PC-3 (cell line): ENCODE results near the gene OGT. TPM values are rescaled to one million over a fixed set of nuclear protein-coding genes. Genes with fewer than 3 reads are reported as not detected.

Source experiments
- ATAC-seq: fragments of 200-7000 bp; cut with Tn5 transposase; 2 replicates; pipeline ENCODE4 v1.9.1; 2020; ENCODE audit warnings: mild to moderate bottlenecking, moderate library complexity
- BruUV-seq: library from RNA; stranded (reverse); fragments of 400-500 nt; replicated peaks from 2 replicates; lab custom pipeline; 2021; lab: Mats Ljungman, UMichigan
- CTCF ChIA-PET: fragments of 300-600 bp; sonication (Branson Sonifier 250); formaldehyde crosslinking; loops from one replicate; lab custom pipeline; 2022; ENCODE audit warnings: antibody characterized with exemption; lab: Charles Lee
- POLR2A ChIA-PET: fragments of 300-600 bp; sonication (Branson Sonifier 250); formaldehyde crosslinking; loops from one replicate; lab custom pipeline; 2022; ENCODE audit warnings: antibody characterized with exemption; ENCODE audit not compliant: unreplicated experiment; lab: Charles Lee
- DNase-seq: peaks from one replicate; pipeline ENCODE4 v3.0.0-alpha.2; 2015
- H2AFZ ChIP-seq: fragments of 300-600 bp; sonication (generic); 2 replicates; pipeline ENCODE4 v1.6.0; 2016; ENCODE audit warnings: antibody characterized with exemption, low read length
- H3F3A ChIP-seq: fragments of 300-600 bp; sonication (generic); one replicate; pipeline ENCODE4 v1.6.0; 2017; ENCODE audit warnings: antibody characterized with exemption, low read length, control low read depth, mild to moderate bottlenecking; ENCODE audit not compliant: unreplicated experiment
- H3K27ac ChIP-seq: fragments of 300-600 bp; sonication (generic); 2 replicates; pipeline ENCODE4 v1.5.1; 2016; ENCODE audit warnings: mild to moderate bottlenecking, low read length
- H3K27me3 ChIP-seq: fragments of 300-600 bp; sonication (generic); 2 replicates; pipeline ENCODE4 v1.6.1; 2016; ENCODE audit warnings: low read length, mixed read lengths
- H3K36me3 ChIP-seq: fragments of 300-600 bp; sonication (generic); 2 replicates; pipeline ENCODE4 v1.6.1; 2016; ENCODE audit warnings: low read depth, mixed run types, low read length, mixed read lengths
- H3K4me1 ChIP-seq: fragments of 300-600 bp; sonication (generic); 2 replicates; pipeline ENCODE4 v1.5.1; 2016; ENCODE audit warnings: low read length; ENCODE audit not compliant: insufficient read depth
- H3K4me2 ChIP-seq: fragments of 300-600 bp; sonication (generic); 2 replicates; pipeline ENCODE4 v1.6.0; 2016; ENCODE audit warnings: low read length
- H3K4me3 ChIP-seq: fragments of 300-600 bp; sonication (generic); 2 replicates; pipeline ENCODE4 v1.5.1; 2016; ENCODE audit warnings: mild to moderate bottlenecking, low read length, mixed read lengths
- H3K79me2 ChIP-seq: fragments of 300-600 bp; sonication (generic); 2 replicates; pipeline ENCODE4 v1.6.1; 2017; ENCODE audit warnings: low read length, mixed read lengths
- H3K9ac ChIP-seq: fragments of 300-600 bp; sonication (generic); 2 replicates; pipeline ENCODE4 v1.6.0; 2016; ENCODE audit warnings: mild to moderate bottlenecking, low read length
- H3K9me2 ChIP-seq: fragments of 300-600 bp; sonication (generic); replicated peaks from 2 replicates; pipeline ENCODE4 v1.6.1; 2016; ENCODE audit warnings: mixed run types, low read length, mixed read lengths
- H3K9me3 ChIP-seq: fragments of 300-600 bp; sonication (generic); 2 replicates; pipeline ENCODE4 v1.6.1; 2016; ENCODE audit warnings: low read length, mixed read lengths
- H4K20me1 ChIP-seq: fragments of 300-600 bp; sonication (generic); 2 replicates; pipeline ENCODE4 v1.6.1; 2016; ENCODE audit warnings: low read length, mixed read lengths
- CTCF ChIP-seq: fragments of 300-600 bp; sonication (generic); conservative IDR thresholded peaks from 2 replicates; pipeline ENCODE4 v1.5.1; 2017; ENCODE audit warnings: antibody characterized with exemption, low read depth, mild to moderate bottlenecking, low read length
- EZH2 ChIP-seq: fragments of 300-600 bp; sonication (generic); IDR thresholded peaks from one replicate; pipeline ENCODE4 v1.6.1; 2017; ENCODE audit warnings: antibody characterized with exemption, mild to moderate bottlenecking, low read length; ENCODE audit not compliant: unreplicated experiment
- EZH2phosphoT487 ChIP-seq: fragments of 300-600 bp; sonication (generic); IDR thresholded peaks from 2 replicates; pipeline ENCODE4 v1.6.1; 2018; ENCODE audit warnings: mild to moderate bottlenecking, antibody characterized with exemption, low read length, borderline replicate concordance
- intact Hi-C: fragments of 100-400 bp; cut with micrococcal nuclease; formaldehyde crosslinking; loops from 2 replicates; pipeline ENCODE4 v1.9.0; 2023
- total RNA-seq: library from RNA; depleted of rRNA; stranded (reverse); fragments of >200 nt; gene quantifications from 2 replicates; pipeline ENCODE4 v1.2.3, GENCODE V29; 2014

OGT gene
- total RNA-seq, 1 experiment from 2014 or later = 99.8 TPM

- H3K9me2 ChIP-seq = no peaks in the 10 kb centered on the region
- POLR2A ChIA-PET = no interaction called here
- H3F3A ChIP-seq = peaks cover 11% of the 10 kb centered on the region
- H3K9me3 ChIP-seq = no peaks in the 10 kb centered on the region
- H3K36me3 ChIP-seq = peaks cover 64% of the 10 kb centered on the region
- H4K20me1 ChIP-seq = peaks cover 46% of the 10 kb centered on the region
- no peak overlapping the region for H3K27ac ChIP-seq
- TF ChIP-seq CTCF (no peak), EZH2phosphoT487 (no peak), EZH2 (no peak)
- no peak overlapping the region for H3K4me3 ChIP-seq
- CTCF ChIA-PET = no interaction called here
- ATAC-seq (no peak), DNase-seq (no peak)
- intact Hi-C loops = no loop called here
- no peak overlapping the region for H3K9ac ChIP-seq
- no peak overlapping the region for H2AFZ ChIP-seq
- H3K27me3 ChIP-seq = no peaks in the 10 kb centered on the region
- peaks cover 21% of the 10 kb centered on the region for H3K4me1 ChIP-seq
- BruUV-seq = no TSS peak
- no peak overlapping the region for H3K4me2 ChIP-seq
- H3K79me2 ChIP-seq = peaks cover 79% of the 10 kb centered on the region
These were observed 14.0 kb downstream of the OGT start for GRCh38 chrX:71546879-71547278.

GRCh38 chrX:71547339-71547738 lies 14.4 kb downstream of the OGT start:
- peaks cover 75% of the 10 kb centered on the region for H3K79me2 ChIP-seq
- H4K20me1 ChIP-seq = peaks cover 42% of the 10 kb centered on the region
- no TSS peak for BruUV-seq

More at GRCh38 chrX:71547339-71547738, 14.4 kb downstream of the OGT start:
- TF ChIP-seq EZH2 (no peak), CTCF (peak; percentile 39)
- Histone ChIP-seq H3K4me1 (peaks cover 16% of the 10 kb centered on the region), H3K9me2 (no peaks in the 10 kb centered on the region), H3K27ac (no peak overlapping the region), H3K27me3 (no peaks in the 10 kb centered on the region), H3K4me2 (no peak overlapping the region), H3K9me3 (no peaks in the 10 kb centered on the region), H3K36me3 (peaks cover 62% of the 10 kb centered on the region), H3F3A (peaks cover 6% of the 10 kb centered on the region), H3K9ac (no peak overlapping the region), H2AFZ (no peak overlapping the region), H3K4me3 (no peak overlapping the region)
- ChIA-PET CTCF (no interaction called here), POLR2A (no interaction called here)
- ATAC-seq (no peak), DNase-seq (no peak)
- intact Hi-C loops = no loop called here
